HG03575 (cell line): ENCODE measurements around the gene PCDHB9.
"Not testable (repeated sequence)": the region's sequence is repeated elsewhere in the genome, so short reads cannot be mapped to it uniquely, and the experiment has no call there.

Experiments
- ATAC-seq: cut with Tn5 transposase; IDR thresholded peaks from one replicate; pipeline ENCODE4 v1.9.1; 2021; ENCODE audit not compliant: unreplicated experiment, insufficient number of reproducible peaks, low FRiP score; ENCODE audit errors: extremely low read depth

The PCDHB9 gene

DNA sequence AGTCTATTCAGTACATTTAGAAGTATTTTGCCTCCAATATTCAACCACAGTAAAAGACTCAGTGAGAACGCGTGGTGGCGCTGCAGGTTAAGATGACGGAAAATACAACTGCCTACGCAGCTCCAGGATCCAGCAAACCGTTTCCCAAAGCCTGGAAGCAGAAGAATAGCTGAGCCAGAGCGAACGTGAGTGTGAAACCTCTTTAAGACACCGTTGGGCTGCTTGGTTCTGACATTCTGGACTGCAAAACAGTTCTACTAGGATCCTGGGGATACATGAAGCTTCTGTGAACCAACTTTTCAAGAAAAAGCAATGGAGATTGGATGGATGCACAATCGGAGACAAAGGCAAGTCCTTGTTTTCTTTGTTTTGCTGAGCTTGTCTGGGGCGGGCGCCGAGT is 4.7 kb upstream of the PCDHB9 start, which contains the start of gene PCDHB16:
PCDHB16 (plus strand) TSS at position 140 of the 400 bp plus-strand sequence; CDS start at position 313, 173 bp downstream.
- ATAC-seq, result no peak

DNA sequence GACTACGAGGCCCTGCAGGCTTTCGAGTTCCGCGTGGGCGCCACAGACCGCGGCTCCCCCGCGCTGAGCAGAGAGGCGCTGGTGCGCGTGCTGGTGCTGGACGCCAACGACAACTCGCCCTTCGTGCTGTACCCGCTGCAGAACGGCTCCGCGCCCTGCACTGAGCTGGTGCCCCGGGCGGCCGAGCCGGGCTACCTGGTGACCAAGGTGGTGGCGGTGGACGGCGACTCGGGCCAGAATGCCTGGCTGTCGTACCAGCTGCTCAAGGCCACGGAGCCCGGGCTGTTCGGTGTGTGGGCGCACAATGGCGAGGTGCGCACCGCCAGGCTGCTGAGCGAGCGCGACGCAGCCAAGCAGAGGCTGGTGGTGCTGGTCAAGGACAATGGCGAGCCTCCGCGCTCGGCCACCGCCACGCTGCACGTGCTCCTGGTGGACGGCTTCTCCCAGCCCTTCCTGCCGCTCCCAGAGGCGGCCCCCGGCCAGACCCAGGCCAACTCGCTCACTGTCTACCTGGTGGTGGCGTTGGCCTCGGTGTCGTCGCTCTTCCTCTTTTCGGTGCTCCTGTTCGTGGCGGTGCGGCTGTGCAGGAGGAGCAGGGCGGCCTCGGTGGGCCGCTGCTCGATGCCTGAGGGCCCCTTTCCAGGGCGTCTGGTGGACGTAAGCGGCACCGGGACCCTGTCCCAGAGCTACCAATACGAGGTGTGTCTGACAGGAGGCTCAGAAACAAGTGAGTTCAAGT is 2.7 kb upstream of the PCDHB9 start:
- not testable (repeated sequence) for ATAC-seq

DNA sequence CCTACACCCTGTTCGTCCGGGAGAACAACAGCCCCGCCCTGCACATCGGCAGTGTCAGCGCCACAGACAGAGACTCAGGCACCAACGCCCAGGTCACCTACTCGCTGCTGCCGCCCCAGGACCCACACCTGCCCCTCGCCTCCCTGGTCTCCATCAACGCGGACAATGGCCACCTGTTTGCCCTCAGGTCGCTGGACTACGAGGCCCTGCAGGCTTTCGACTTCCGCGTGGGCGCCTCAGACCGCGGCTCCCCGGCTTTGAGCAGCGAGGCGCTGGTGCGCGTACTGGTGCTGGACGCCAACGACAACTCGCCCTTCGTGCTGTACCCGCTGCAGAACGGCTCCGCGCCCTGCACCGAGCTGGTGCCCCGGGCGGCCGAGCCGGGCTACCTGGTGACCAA is 1.7 kb downstream of the PCDHB9 start:
- not testable (repeated sequence) for ATAC-seq

DNA sequence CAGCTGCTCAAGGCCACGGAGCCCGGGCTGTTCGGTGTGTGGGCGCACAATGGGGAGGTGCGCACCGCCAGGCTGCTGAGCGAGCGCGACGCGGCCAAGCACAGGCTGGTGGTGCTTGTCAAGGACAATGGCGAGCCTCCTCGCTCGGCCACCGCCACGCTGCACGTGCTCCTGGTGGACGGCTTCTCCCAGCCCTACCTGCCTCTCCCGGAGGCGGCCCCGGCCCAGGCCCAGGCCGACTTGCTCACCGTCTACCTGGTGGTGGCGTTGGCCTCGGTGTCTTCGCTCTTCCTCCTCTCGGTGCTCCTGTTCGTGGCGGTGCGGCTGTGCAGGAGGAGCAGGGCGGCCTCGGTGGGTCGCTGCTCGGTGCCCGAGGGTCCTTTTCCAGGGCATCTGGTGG is 2.2 kb downstream of the PCDHB9 start:
- ATAC-seq, result not testable (repeated sequence)

GRCh38 chr5:141192110-141192725 is 5.3 kb downstream of the PCDHB9 start, which contains the start of gene PCDHB10:
Gene PCDHB10 (plus strand): TSS chr5:141192353. CDS start chr5:141192553, 200 bp downstream.
- no peak for ATAC-seq

- not testable (repeated sequence) for ATAC-seq
Measured at GRCh38 chr5:141194332-141194731, 7.4 kb downstream of the PCDHB9 start.

DNA sequence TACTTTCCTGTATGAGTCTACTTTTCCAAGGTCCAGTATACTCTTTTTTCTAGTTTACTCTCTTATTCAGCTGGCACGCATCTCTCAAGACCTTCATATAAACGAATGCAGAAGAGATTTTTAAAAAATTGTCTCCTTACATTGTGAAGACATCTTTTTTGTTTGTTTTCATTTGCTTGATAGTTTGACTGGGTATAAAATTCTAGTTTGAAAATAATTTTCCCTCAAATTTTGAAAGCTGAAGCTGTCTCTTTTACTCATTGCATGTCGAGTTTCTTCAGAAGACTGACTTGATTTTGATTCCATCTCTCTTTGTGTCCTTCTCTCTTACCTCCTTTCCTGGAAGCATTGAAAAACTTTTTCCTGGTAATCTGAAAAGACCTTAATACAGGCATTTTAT is 9.4 kb downstream of the PCDHB9 start:
- ATAC-seq, result no peak

DNA sequence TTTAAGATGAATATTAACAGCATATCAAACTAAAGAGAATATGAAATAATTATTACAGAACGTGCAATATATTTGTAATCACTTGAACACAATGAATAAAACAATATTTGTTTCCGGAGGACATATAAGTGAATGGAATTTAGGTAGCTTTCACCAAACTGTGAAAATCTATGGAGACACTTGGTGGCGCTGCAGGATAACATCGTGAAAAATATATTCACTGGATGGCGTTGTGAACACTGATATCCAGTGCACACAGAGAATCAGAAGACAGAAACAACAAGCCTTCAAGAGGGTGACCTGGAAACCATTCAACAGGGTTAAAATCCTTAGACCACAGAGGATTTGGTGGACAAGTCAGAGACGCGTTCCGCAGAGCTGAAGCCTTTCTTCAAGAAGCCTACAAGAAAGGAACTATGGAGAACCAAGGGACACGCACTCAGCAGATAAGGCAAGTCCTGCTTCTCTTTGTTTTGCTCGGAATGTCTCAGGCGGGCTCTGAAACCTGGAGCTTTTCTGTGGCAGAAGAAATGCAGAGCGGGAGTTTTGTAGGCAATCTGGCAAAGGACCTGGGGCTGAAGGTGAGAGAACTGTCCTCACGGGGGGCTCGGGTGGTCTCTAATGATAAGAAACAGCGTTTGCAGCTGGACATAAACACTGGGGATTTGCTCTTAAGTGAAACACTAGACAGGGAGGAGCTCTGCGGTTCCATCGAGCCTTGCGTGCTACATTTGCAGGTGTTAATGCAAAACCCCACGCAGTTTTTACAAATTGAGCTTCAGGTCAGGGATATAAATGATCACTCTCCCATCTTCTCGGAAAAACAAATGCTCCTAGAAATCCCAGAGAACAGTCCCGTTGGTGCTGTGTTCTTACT is 12.6 kb downstream of the PCDHB9 start, which contains the start of gene PCDHB11:
PCDHB11 (plus strand) TSS at position 269 of the 877 bp plus-strand sequence; CDS start at position 417, 148 bp downstream.
- no peak for ATAC-seq

- not testable (repeated sequence) for ATAC-seq
Measured at GRCh38 chr5:141201126-141201525, 14.2 kb downstream of the PCDHB9 start.

DNA sequence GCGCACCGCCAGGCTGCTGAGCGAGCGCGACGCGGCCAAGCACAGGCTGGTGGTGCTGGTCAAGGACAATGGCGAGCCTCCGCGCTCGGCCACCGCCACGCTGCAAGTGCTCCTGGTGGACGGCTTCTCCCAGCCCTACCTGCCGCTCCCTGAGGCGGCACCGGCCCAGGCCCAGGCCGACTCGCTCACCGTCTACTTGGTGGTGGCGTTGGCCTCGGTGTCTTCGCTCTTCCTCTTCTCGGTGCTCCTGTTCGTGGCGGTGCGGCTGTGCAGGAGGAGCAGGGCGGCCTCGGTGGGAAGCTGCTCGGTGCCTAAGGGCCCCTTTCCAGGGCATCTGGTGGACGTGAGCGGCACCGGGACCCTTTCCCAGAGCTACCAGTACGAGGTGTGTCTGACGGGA is 14.7 kb downstream of the PCDHB9 start:
- ATAC-seq, result not testable (repeated sequence)

- ATAC-seq, result no peak
Measured at GRCh38 chr5:141208478-141208877, 21.5 kb downstream of the PCDHB9 start, which contains the start of gene PCDHB12. Gene PCDHB12 (plus strand): TSS chr5:141208719. CDS start chr5:141208908, 189 bp downstream.

GRCh38 chr5:141210281-141210680 is 23.3 kb downstream of the PCDHB9 start:
- not testable (repeated sequence) for ATAC-seq

- not testable (repeated sequence) for ATAC-seq
Measured at GRCh38 chr5:141210849-141211248, 23.9 kb downstream of the PCDHB9 start.

DNA sequence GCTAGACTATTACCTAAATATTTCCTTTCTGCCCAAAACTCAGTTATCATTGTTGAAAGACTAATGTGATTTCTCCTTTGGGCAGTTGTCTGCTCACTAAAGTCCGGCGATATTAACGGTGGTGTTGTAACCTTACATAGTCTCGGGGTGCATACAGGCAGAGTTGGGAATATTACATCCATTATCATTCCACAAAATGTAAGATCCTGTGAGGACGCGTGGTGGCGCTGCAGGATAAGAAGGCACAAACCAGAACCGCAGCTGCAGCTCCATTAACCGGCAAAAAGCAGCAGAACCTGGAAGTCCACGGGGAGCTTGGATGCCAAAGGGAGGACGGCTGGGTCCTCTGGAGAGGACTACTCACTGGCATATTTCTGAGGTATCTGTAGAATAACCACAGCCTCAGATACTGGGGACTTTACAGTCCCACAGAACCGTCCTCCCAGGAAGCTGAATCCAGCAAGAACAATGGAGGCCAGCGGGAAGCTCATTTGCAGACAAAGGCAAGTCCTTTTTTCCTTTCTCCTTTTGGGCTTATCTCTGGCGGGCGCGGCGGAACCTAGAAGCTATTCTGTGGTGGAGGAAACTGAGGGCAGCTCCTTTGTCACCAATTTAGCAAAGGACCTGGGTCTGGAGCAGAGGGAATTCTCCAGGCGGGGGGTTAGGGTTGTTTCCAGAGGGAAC is 26.8 kb downstream of the PCDHB9 start, which contains the start of gene PCDHB13:
PCDHB13 (plus strand) TSS at position 264 of the 684 bp plus-strand sequence; CDS start at position 469, 205 bp downstream.
- ATAC-seq, result not testable (repeated sequence)

- ATAC-seq, result not testable (repeated sequence)
Measured at GRCh38 chr5:141214583-141214982, 27.6 kb downstream of the PCDHB9 start.

- ATAC-seq, result not testable (repeated sequence)
Measured at GRCh38 chr5:141215504-141215903, 28.5 kb downstream of the PCDHB9 start.

DNA sequence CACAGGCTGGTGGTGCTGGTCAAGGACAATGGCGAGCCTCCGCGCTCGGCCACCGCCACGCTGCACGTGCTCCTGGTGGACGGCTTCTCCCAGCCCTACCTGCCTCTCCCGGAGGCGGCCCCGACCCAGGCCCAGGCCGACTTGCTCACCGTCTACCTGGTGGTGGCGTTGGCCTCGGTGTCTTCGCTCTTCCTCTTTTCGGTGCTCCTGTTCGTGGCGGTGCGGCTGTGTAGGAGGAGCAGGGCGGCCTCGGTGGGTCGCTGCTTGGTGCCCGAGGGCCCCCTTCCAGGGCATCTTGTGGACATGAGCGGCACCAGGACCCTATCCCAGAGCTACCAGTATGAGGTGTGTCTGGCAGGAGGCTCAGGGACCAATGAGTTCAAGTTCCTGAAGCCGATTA is 29.1 kb downstream of the PCDHB9 start:
- ATAC-seq, result not testable (repeated sequence)

GRCh38 chr5:141223112-141223783 is 36.3 kb downstream of the PCDHB9 start, which contains the start of gene PCDHB14:
Gene PCDHB14 (plus strand): TSS chr5:141223343. CDS start chr5:141223506, 163 bp downstream.
- ATAC-seq, result no peak
